H9 (cell line): ENCODE results near the gene TMCO4. TPM values are rescaled to one million over a fixed set of nuclear protein-coding genes. Genes with fewer than 3 reads are reported as not detected.

Experiments
- DNase-seq: peaks from one replicate; pipeline ENCODE4 v3.0.0-alpha.2; 2017
- H2AFZ ChIP-seq: one replicate; pipeline ENCODE4 v1.6.1; 2013; ENCODE audit warnings: mild to moderate bottlenecking, low read length, control low read depth, moderate library complexity
- H2AK5ac ChIP-seq: 2 replicates; pipeline ENCODE4 v1.6.1; 2013; ENCODE audit warnings: low read length, control low read depth, mixed read lengths; ENCODE audit not compliant: insufficient read length
- H2BK120ac ChIP-seq: one replicate; pipeline ENCODE4 v1.6.1; 2013; ENCODE audit warnings: low read depth, mild to moderate bottlenecking, low read length, control low read depth, inconsistent platforms; ENCODE audit not compliant: poor library complexity, severe bottlenecking
- H2BK12ac ChIP-seq: 2 replicates; pipeline ENCODE4 v1.6.1; 2013; ENCODE audit warnings: low read length, control low read depth, mixed read lengths, low read depth; ENCODE audit not compliant: insufficient read length
- H2BK15ac ChIP-seq: 2 replicates; pipeline ENCODE4 v1.6.1; 2013; ENCODE audit warnings: low read depth, low read length, control low read depth
- H2BK20ac ChIP-seq: one replicate; pipeline ENCODE4 v1.6.1; 2013; ENCODE audit warnings: low read depth, mild to moderate bottlenecking, low read length, control low read depth, inconsistent platforms; ENCODE audit not compliant: poor library complexity, severe bottlenecking
- H2BK5ac ChIP-seq: 2 replicates; pipeline ENCODE4 v1.6.1; 2013; ENCODE audit warnings: low read length, control low read depth, mixed read lengths; ENCODE audit not compliant: insufficient read length
- H3K14ac ChIP-seq: 2 replicates; pipeline ENCODE4 v1.6.1; 2013; ENCODE audit warnings: low read length, control low read depth; ENCODE audit not compliant: insufficient read depth
- H3K18ac ChIP-seq: 2 replicates; pipeline ENCODE4 v1.6.1; 2013; ENCODE audit warnings: low read depth, mild to moderate bottlenecking, mixed read lengths, low read length, control low read depth; ENCODE audit not compliant: insufficient read length
- H3K23ac ChIP-seq: 2 replicates; pipeline ENCODE4 v1.6.1; 2013; ENCODE audit warnings: low read length, control low read depth, mixed read lengths, low read depth; ENCODE audit not compliant: insufficient read length
- H3K23me2 ChIP-seq: 2 replicates; pipeline ENCODE4 v1.6.1; 2013; ENCODE audit warnings: low read depth, mild to moderate bottlenecking, mixed read lengths, low read length, control low read depth; ENCODE audit not compliant: insufficient read length, poor library complexity, severe bottlenecking
- H3K27ac ChIP-seq: 2 replicates; pipeline ENCODE4 v1.5.1; 2013; ENCODE audit warnings: low read length, control low read depth, mixed read lengths, low read depth; ENCODE audit not compliant: insufficient read length
- H3K27me3 ChIP-seq: 2 replicates; pipeline ENCODE4 v1.6.1; 2013; ENCODE audit warnings: low read length, control low read depth, inconsistent platforms; ENCODE audit not compliant: insufficient read depth
- H3K4ac ChIP-seq: 2 replicates; pipeline ENCODE4 v1.6.1; 2013; ENCODE audit warnings: low read depth, mild to moderate bottlenecking, control low read depth, inconsistent platforms, low read length, moderate library complexity
- H3K4me1 ChIP-seq: 2 replicates; pipeline ENCODE4 v1.6.1; 2013; ENCODE audit warnings: low read length, control low read depth, inconsistent platforms; ENCODE audit not compliant: insufficient read depth
- H3K4me2 ChIP-seq: 2 replicates; pipeline ENCODE4 v1.6.1; 2013; ENCODE audit warnings: low read length, control low read depth, mixed read lengths; ENCODE audit not compliant: insufficient read length, insufficient read depth
- H3K56ac ChIP-seq: 2 replicates; pipeline ENCODE4 v1.6.1; 2013; ENCODE audit warnings: low read depth, mild to moderate bottlenecking, mixed read lengths, low read length, control low read depth; ENCODE audit not compliant: insufficient read length
- H3K79me1 ChIP-seq: 2 replicates; pipeline ENCODE4 v1.6.1; 2013; ENCODE audit warnings: low read depth, mild to moderate bottlenecking, moderate library complexity, low read length, control low read depth, inconsistent platforms; ENCODE audit not compliant: insufficient read depth, poor library complexity, severe bottlenecking
- H3K79me2 ChIP-seq: 2 replicates; pipeline ENCODE4 v1.6.1; 2013; ENCODE audit warnings: low read length, control low read depth, inconsistent platforms; ENCODE audit not compliant: insufficient read depth
- H3K9ac ChIP-seq: 2 replicates; pipeline ENCODE4 v1.6.1; 2013; ENCODE audit warnings: low read length, control low read depth, mixed read lengths; ENCODE audit not compliant: insufficient read length; ENCODE audit errors: extremely low read depth
- H3K9me3 ChIP-seq: one replicate; pipeline ENCODE4 v1.6.1; 2013; ENCODE audit warnings: low read depth, low read length, inconsistent platforms; ENCODE audit not compliant: control insufficient read depth
- H3T11ph ChIP-seq: one replicate; pipeline ENCODE4 v1.6.1; 2013; ENCODE audit warnings: mild to moderate bottlenecking, low read length, control low read depth, inconsistent platforms
- H4K20me1 ChIP-seq: one replicate; pipeline ENCODE4 v1.6.1; 2013; ENCODE audit not compliant: control insufficient read depth, insufficient read length, insufficient read depth
- H4K5ac ChIP-seq: 2 replicates; pipeline ENCODE4 v1.6.1; 2013; ENCODE audit warnings: low read depth, mild to moderate bottlenecking, mixed read lengths, low read length, control low read depth; ENCODE audit not compliant: insufficient read length
- H4K8ac ChIP-seq: replicated peaks from 2 replicates; pipeline ENCODE4 v1.6.1; 2013; ENCODE audit warnings: low read length, control low read depth, mixed read lengths, low read depth; ENCODE audit not compliant: insufficient read length
- H4K91ac ChIP-seq: 2 replicates; pipeline ENCODE4 v1.6.1; 2013; ENCODE audit warnings: low read depth, mild to moderate bottlenecking, moderate library complexity, mixed read lengths, low read length, control low read depth; ENCODE audit not compliant: insufficient read length
- H3K27ac Mint-ChIP-seq, 3 experiments: 2 replicates in 2 of 3; 3 replicates in 1 of 3; pipeline ENCODE4 v1.8.0; 2020 to 2021; ENCODE audit warnings: mixed read lengths in 3 of 3, mild to moderate bottlenecking in 1 of 3, moderate library complexity in 1 of 3
- H3K27me3 Mint-ChIP-seq: 2 replicates; pipeline ENCODE4 v1.8.0; 2021; ENCODE audit warnings: low read depth, mild to moderate bottlenecking, moderate library complexity, mixed read lengths
- H3K36me3 Mint-ChIP-seq, 3 experiments: 2 replicates in 2 of 3; 3 replicates in 1 of 3; pipeline ENCODE4 v1.8.0; 2020 to 2021; ENCODE audit warnings: low read depth in 3 of 3, mixed read lengths in 3 of 3; ENCODE audit not compliant: insufficient read depth in 1 of 3
- H3K4me1 Mint-ChIP-seq, 2 experiments: 2 replicates each; pipeline ENCODE4 v1.8.0; 2020; ENCODE audit warnings: mixed read lengths in 2 of 2
- H3K4me3 Mint-ChIP-seq, 2 experiments: 2 replicates in 1 of 2; 3 replicates in 1 of 2; pipeline ENCODE4 v1.8.0; 2020 to 2021; ENCODE audit warnings: mild to moderate bottlenecking in 2 of 2, mixed read lengths in 2 of 2, moderate library complexity in 1 of 2
- H3K9me3 Mint-ChIP-seq, 2 experiments: 2 replicates in 1 of 2; 3 replicates in 1 of 2; pipeline ENCODE4 v1.8.0; 2020; ENCODE audit warnings: mild to moderate bottlenecking in 2 of 2, mixed read lengths in 2 of 2, moderate library complexity in 1 of 2
- WGBS: extraction: QIAGEN DNeasy Blood & Tissue Kit; methylation state at CpG from one replicate; pipeline ENCODE4 v1.1.7; 2013; ENCODE audit warnings: missing lambda C conversion rate, low lambda C conversion rate, mixed read lengths; ENCODE audit not compliant: insufficient read length; ENCODE audit errors: extremely low coverage; 5-methylcytosine and 5-hydroxymethylcytosine counted together
- total RNA-seq: library from RNA; stranded (reverse); gene quantifications from 2 replicates; pipeline ENCODE4 v1.2.1, GENCODE V29; 2021
- TF ChIP-seq, protein P1 (sequence below): fragments of 200-600 bp; sonication (generic); conservative IDR thresholded peaks from 3 replicates; pipeline ENCODE4 v1.8.0; 2021; ENCODE audit warnings: antibody characterized with exemption, mild to moderate bottlenecking

The TMCO4 gene
- total RNA-seq, 1 experiment from 2014 or later, result 4.0 TPM

DNA sequence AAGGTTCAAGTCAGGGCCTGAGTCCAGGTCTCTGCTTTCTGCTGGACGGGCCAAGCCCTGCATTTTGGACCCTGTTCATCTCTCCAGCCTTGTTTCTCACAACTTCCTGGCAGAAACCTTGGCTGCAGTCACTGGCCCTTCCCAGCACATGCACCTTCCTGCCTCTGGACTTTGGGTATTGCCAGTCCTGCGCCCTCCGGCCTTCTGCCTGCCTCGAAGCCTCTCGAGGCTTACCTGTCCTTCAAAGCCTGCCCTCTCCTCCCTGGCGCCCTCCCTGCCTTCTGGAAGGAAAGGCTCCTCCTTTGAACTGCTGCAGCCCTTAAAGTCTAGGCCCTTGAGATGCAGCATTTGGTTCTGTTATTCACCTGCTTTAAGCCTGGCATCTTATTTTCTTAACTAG lies 82.2 kb downstream of the TMCO4 start:
- Histone ChIP-seq H3K27me3 (no peaks in the 10 kb centered on the region), H2AK5ac (no peak overlapping the region), H3K79me1 (no peaks in the 10 kb centered on the region), H4K20me1 (no peaks in the 10 kb centered on the region), H2BK15ac (no peak overlapping the region), H2AFZ (no peak overlapping the region), H3K23ac (no peak overlapping the region), H3K14ac (no peak overlapping the region), H3T11ph (no peak overlapping the region), H2BK20ac (no peak overlapping the region), H2BK12ac (no peak overlapping the region), H3K9me3 (no peaks in the 10 kb centered on the region), H3K4me1 (peaks cover 6% of the 10 kb centered on the region), H2BK5ac (no peak overlapping the region), H3K27ac (no peak overlapping the region), H4K5ac (no peak overlapping the region), H4K8ac (no peak overlapping the region), H3K9ac (no peak overlapping the region), H4K91ac (no peak overlapping the region), H3K23me2 (no peaks in the 10 kb centered on the region), H3K79me2 (no peaks in the 10 kb centered on the region), H3K4ac (no peak overlapping the region), H2BK120ac (no peak overlapping the region), H3K18ac (no peak overlapping the region), H3K4me2 (no peak overlapping the region), H3K56ac (no peak overlapping the region)
- peak overlapping the region in 1 of 3 experiments; percentile 59; a peak in 1 of 7 replicates for H3K27ac Mint-ChIP-seq
- no peaks in the 10 kb centered on the region for H3K36me3 Mint-ChIP-seq
- no CpG with 5 or more reads among the region's 6 CpGs for whole genome bisulfite sequencing
- H3K27me3 Mint-ChIP-seq, result no peaks in the 10 kb centered on the region
- H3K4me3 Mint-ChIP-seq, result no peak overlapping the region
- no peaks in the 10 kb centered on the region; a peak in 1 of 5 replicates for H3K9me3 Mint-ChIP-seq
- TF ChIP-seq, protein P1, sequence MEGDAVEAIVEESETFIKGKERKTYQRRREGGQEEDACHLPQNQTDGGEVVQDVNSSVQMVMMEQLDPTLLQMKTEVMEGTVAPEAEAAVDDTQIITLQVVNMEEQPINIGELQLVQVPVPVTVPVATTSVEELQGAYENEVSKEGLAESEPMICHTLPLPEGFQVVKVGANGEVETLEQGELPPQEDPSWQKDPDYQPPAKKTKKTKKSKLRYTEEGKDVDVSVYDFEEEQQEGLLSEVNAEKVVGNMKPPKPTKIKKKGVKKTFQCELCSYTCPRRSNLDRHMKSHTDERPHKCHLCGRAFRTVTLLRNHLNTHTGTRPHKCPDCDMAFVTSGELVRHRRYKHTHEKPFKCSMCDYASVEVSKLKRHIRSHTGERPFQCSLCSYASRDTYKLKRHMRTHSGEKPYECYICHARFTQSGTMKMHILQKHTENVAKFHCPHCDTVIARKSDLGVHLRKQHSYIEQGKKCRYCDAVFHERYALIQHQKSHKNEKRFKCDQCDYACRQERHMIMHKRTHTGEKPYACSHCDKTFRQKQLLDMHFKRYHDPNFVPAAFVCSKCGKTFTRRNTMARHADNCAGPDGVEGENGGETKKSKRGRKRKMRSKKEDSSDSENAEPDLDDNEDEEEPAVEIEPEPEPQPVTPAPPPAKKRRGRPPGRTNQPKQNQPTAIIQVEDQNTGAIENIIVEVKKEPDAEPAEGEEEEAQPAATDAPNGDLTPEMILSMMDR, result no peak
- H3K4me1 Mint-ChIP-seq, result peaks cover 20 to 31% of the 10 kb centered on the region in 2 experiments
- peak; percentile 38 for DNase-seq
